SK-N-DZ (cell line): ENCODE data around the gene RAB35.

Experiments used
- DNase-seq: peaks from one replicate; pipeline ENCODE4 v3.0.0-alpha.2; 2015; ENCODE audit warnings: low spot score

Gene RAB35

GRCh38 chr12:120086801-120087621 lies 29.5 kb downstream of the RAB35 start:
- DNase-seq = peak; percentile 99

- DNase-seq = no peak
Observed at GRCh38 chr12:120085920-120086645, 30.5 kb downstream of the RAB35 start.

GRCh38 chr12:120081641-120082040 lies 34.9 kb downstream of the RAB35 start:
- no peak for DNase-seq

- no peak for DNase-seq
Observed at GRCh38 chr12:120079411-120080400, 36.8 kb downstream of the RAB35 start.

- no peak for DNase-seq
Observed at GRCh38 chr12:120078868-120079267, 37.7 kb downstream of the RAB35 start.

- DNase-seq = no peak
Observed at GRCh38 chr12:120077260-120077659, 39.3 kb downstream of the RAB35 start.

- DNase-seq = no peak
Observed at GRCh38 chr12:120076651-120077050, 39.9 kb downstream of the RAB35 start.

GRCh38 chr12:120075034-120075616 lies 41.4 kb downstream of the RAB35 start:
- DNase-seq = no peak

GRCh38 chr12:120072472-120073249 lies 43.9 kb downstream of the RAB35 start:
- DNase-seq = no peak

GRCh38 chr12:120071493-120072020 lies 45.0 kb downstream of the RAB35 start:
- DNase-seq = no peak

- DNase-seq = no peak
Observed at GRCh38 chr12:120069278-120069677, 47.3 kb downstream of the RAB35 start.

GRCh38 chr12:120067901-120068300 lies 48.7 kb downstream of the RAB35 start:
- no peak for DNase-seq

- DNase-seq = no peak
Observed at GRCh38 chr12:120067084-120067869, 49.3 kb downstream of the RAB35 start.

GRCh38 chr12:120066341-120066740 lies 50.2 kb downstream of the RAB35 start:
- no peak for DNase-seq

GRCh38 chr12:120065472-120065871 lies 51.1 kb downstream of the RAB35 start:
- no peak for DNase-seq

- DNase-seq = no peak
Observed at GRCh38 chr12:120064054-120064940, 52.3 kb downstream of the RAB35 start.

GRCh38 chr12:120062976-120063579 lies 53.5 kb downstream of the RAB35 start:
- no peak for DNase-seq
